NCI-H446 treated with DMSO at 0.1 percent for 48 hours (cell line): ENCODE results near the gene ZNF488.

ENCODE experiments used
- DNase-seq: peaks from one replicate; lab custom pipeline; 2025; lab: John Stamatoyannopoulos, UW

ZNF488 gene

GRCh38 chr10:47366181-47366631 is 17.9 kb downstream of the ZNF488 start:
- no peak for DNase-seq

DNA sequence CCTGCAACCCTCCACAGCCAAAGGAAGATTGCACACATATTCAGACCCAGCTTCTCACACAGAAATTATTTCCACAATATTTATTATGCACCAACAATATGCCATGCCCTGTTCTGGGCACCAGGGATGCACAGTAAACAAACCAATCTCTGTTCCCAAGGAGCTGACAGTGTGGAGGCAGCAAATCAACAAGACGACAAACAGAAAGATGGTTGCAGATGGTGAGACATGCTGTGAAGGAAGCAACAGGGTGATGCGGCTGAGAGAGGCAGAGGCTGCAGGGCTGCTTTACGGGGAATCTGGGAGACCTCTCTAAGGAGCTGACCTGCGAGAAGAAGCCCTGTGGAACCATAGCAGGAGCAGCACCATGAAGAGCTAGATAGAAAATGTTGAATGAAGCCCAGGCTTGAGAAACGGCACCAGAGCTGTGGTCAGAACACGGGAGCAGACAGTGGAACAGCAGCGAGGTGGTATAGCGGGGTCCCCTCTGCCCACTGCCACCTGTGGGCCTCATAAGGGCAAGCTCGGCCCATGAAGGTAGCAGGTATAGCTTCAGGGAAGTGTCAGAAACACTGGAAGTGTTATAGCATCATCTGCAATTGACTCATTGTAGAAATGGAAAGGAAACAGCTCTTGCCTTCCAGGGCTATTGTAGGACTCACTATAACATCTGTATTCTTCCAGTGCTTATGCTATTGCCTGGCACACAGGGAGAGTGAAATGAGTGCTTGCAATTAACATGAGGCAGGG is 18.5 kb downstream of the ZNF488 start:
- DNase-seq, result no peak

- DNase-seq, result no peak
Observed at GRCh38 chr10:47364911-47365310, 19.2 kb downstream of the ZNF488 start.

- no peak for DNase-seq
Observed at GRCh38 chr10:47364366-47364765, 19.7 kb downstream of the ZNF488 start.

GRCh38 chr10:47363781-47364180 is 20.3 kb downstream of the ZNF488 start:
- no peak for DNase-seq

- no peak for DNase-seq
Observed at GRCh38 chr10:47362199-47362598, 21.9 kb downstream of the ZNF488 start.

- DNase-seq, result no peak
Observed at GRCh38 chr10:47361293-47361692, 22.8 kb downstream of the ZNF488 start.

DNA sequence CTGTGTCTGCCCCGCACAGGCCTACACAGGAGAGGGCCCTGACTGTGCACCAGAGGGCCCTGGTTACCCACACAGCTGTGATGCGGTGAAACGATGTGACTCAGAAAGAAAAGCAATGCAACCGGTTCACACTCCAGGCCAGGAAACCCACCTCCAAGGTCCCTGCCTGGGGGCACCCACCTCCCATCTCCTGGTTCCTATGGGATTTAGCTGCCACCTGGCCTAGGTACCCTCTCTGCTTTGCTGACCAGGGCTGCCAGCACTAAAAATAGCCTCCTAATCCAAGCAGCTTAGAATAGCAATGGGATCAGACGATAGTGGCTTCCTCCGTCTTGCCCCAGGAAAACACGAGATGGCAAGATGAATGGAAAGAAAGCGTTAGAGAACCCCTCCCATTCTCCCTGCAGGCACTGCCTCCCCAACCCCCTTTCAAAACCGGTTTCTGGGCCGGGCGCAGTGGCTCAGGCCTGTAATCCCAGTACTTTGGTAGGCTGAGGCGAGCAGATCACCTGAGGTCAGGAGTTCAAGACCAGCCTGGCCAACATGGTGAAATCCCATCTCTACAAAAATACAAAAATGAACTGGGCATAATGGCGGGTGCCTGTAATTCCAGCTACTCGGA is 23.6 kb downstream of the ZNF488 start:
- DNase-seq, result no peak

GRCh38 chr10:47359626-47360418 is 24.3 kb downstream of the ZNF488 start:
- no peak for DNase-seq

DNA sequence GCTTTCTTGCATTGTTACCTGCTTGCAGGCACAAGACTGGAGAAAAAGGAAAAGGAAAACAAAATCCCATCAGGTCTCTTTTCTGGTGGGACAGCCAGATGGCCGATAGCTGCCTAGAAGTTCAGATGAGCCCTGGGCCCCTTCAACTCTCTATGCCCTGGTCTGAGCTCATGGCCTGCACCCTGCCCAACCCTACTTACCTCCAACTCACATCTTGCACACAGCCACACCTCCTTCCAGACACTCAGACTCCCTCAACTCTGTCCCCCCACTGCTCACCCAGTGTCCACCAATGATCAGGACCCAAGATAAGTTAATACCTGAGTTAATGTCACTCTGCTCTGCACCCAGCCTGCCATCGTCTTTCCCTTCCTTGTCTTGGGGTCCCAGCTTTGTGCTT is 25.0 kb downstream of the ZNF488 start:
- DNase-seq, result no peak

- no peak for DNase-seq
Observed at GRCh38 chr10:47358457-47358856, 25.6 kb downstream of the ZNF488 start.

DNA sequence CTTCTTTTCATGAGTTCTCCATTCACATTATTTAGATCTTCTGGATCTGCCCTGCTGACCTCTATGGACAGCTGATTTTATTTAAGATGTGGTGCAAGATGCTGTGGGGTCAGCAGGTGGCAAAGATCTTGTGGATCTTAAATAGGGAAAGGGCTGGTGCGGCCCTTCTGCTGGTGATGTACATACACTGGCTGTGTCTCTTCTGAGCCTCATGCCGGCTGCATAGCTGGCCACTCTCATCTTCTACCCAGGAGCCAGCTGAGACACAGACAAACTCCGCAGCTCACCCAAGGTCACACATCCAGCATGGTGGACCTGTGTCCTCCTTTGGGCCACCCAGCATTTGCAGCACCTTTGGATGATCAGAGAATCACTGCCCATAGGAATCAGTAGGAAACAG is 26.2 kb downstream of the ZNF488 start:
- no peak for DNase-seq

- DNase-seq, result no peak
Observed at GRCh38 chr10:47357131-47357582, 26.9 kb downstream of the ZNF488 start.

- no peak for DNase-seq
Observed at GRCh38 chr10:47356708-47357107, 27.4 kb downstream of the ZNF488 start.

- DNase-seq, result no peak
Observed at GRCh38 chr10:47354900-47355299, 29.2 kb downstream of the ZNF488 start.

GRCh38 chr10:47354165-47354564 is 29.9 kb downstream of the ZNF488 start:
- DNase-seq, result no peak

DNA sequence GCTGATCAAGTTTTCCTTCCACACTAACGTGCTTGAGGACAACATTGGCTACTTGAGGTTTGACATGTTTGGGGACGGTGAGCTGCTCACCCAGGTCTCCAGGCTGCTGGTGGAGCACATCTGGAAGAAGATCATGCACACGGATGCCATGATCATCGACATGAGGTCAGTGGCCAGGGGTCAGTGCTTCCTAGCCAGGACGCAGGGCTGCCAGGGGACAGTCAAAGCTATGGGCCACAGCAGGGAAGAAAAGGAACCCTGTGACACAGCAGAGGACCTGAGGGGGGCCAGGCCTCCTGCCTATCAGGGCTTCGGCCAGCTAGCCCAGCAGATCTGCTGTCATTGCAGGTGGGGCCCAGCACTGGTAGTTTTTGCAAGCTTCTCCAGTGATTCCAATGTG is 30.7 kb downstream of the ZNF488 start:
- no peak for DNase-seq

- no peak for DNase-seq
Observed at GRCh38 chr10:47351899-47352815, 31.9 kb downstream of the ZNF488 start.

- no peak for DNase-seq
Observed at GRCh38 chr10:47350671-47351640, 33.1 kb downstream of the ZNF488 start.

GRCh38 chr10:47349941-47350371 is 34.1 kb downstream of the ZNF488 start:
- no peak for DNase-seq
